HEK293 (cell line): ENCODE results near the gene POU4F1.

ENCODE experiments used
- ATF2 ChIP-seq: fragments of 450-650 bp; formaldehyde crosslinking; IDR thresholded peaks from 2 replicates; pipeline ENCODE4 v1.5.1; 2016; ENCODE audit warnings: missing biosample characterization, missing genetic modification characterization, low read depth
- FEZF1 ChIP-seq: fragments of 450-650 bp; formaldehyde crosslinking; IDR thresholded peaks from 2 replicates; pipeline ENCODE4 v1.5.1; 2016; ENCODE audit warnings: missing biosample characterization, missing genetic modification characterization
- PATZ1 ChIP-seq: fragments of 450-650 bp; formaldehyde crosslinking; IDR thresholded peaks from 2 replicates; pipeline ENCODE4 v1.5.1; 2016; ENCODE audit warnings: missing biosample characterization, missing genetic modification characterization
- PRDM10 ChIP-seq: fragments of 450-650 bp; formaldehyde crosslinking; IDR thresholded peaks from 2 replicates; pipeline ENCODE4 v1.5.1; 2016; ENCODE audit warnings: missing biosample characterization, missing genetic modification characterization
- TCF7L2 ChIP-seq: IDR thresholded peaks from 2 replicates; pipeline ENCODE4 v1.6.1; 2011; ENCODE audit warnings: low read depth, mild to moderate bottlenecking, inconsistent platforms, low read length, moderate library complexity, borderline replicate concordance
- TSHZ1 ChIP-seq: fragments of 450-650 bp; formaldehyde crosslinking; IDR thresholded peaks from 2 replicates; pipeline ENCODE4 v1.5.1; 2016; ENCODE audit warnings: missing biosample characterization, missing genetic modification characterization, borderline replicate concordance
- ZBTB6 ChIP-seq: fragments of 450-650 bp; formaldehyde crosslinking; IDR thresholded peaks from 2 replicates; pipeline ENCODE4 v1.5.1; 2017; ENCODE audit warnings: missing biosample characterization, missing genetic modification characterization
- ZBTB8A ChIP-seq: fragments of 450-650 bp; formaldehyde crosslinking; IDR thresholded peaks from 2 replicates; pipeline ENCODE4 v1.5.1; 2016; ENCODE audit warnings: missing biosample characterization, missing genetic modification characterization
- ZNF138 ChIP-seq: fragments of 450-650 bp; formaldehyde crosslinking; IDR thresholded peaks from 2 replicates; pipeline ENCODE4 v1.5.1; 2016; ENCODE audit warnings: missing biosample characterization, missing genetic modification characterization, borderline replicate concordance
- ZNF169 ChIP-seq: fragments of 450-650 bp; formaldehyde crosslinking; IDR thresholded peaks from 2 replicates; pipeline ENCODE4 v1.5.1; 2016; ENCODE audit warnings: missing biosample characterization, missing genetic modification characterization
- ZNF449 ChIP-seq: fragments of 450-650 bp; formaldehyde crosslinking; IDR thresholded peaks from 2 replicates; pipeline ENCODE4 v1.5.1; 2017; ENCODE audit warnings: missing biosample characterization, mild to moderate bottlenecking, missing genetic modification characterization, moderate library complexity
- ZNF518A ChIP-seq: fragments of 450-650 bp; formaldehyde crosslinking; conservative IDR thresholded peaks from 2 replicates; pipeline ENCODE4 v1.5.1; 2016; ENCODE audit warnings: low read depth, missing biosample characterization, missing genetic modification characterization
- ZNF561 ChIP-seq: fragments of 450-650 bp; IDR thresholded peaks from 2 replicates; pipeline ENCODE4 v1.5.1; 2018; ENCODE audit warnings: missing biosample characterization, missing genetic modification characterization, borderline replicate concordance
- ZNF660 ChIP-seq: fragments of 450-650 bp; IDR thresholded peaks from 2 replicates; pipeline ENCODE4 v1.5.1; 2018; ENCODE audit warnings: missing biosample characterization, mild to moderate bottlenecking, missing genetic modification characterization
- ZNF747 ChIP-seq: fragments of 450-650 bp; formaldehyde crosslinking; IDR thresholded peaks from 2 replicates; pipeline ENCODE4 v1.5.1; 2016; ENCODE audit warnings: missing biosample characterization, missing genetic modification characterization
- ZNF768 ChIP-seq: fragments of 450-650 bp; formaldehyde crosslinking; IDR thresholded peaks from 2 replicates; pipeline ENCODE4 v1.5.1; 2018; ENCODE audit warnings: missing biosample characterization, mild to moderate bottlenecking, missing genetic modification characterization
- ZNF843 ChIP-seq: fragments of 450-650 bp; formaldehyde crosslinking; IDR thresholded peaks from 2 replicates; pipeline ENCODE4 v1.5.1; 2016; ENCODE audit warnings: missing biosample characterization, missing genetic modification characterization
- ZSCAN16 ChIP-seq: fragments of 450-650 bp; formaldehyde crosslinking; IDR thresholded peaks from 2 replicates; pipeline ENCODE4 v1.5.1; 2016; ENCODE audit warnings: missing biosample characterization, missing genetic modification characterization

POU4F1 gene

GRCh38 chr13:78603240-78603957 lies at the start of gene POU4F1 (continued):
- peak; percentile 45; the same call in 1 of the 2 replicates for TF ChIP-seq TSHZ1
- TF ChIP-seq ZNF518A (tag by site-specific recombination), result no peak
- no peak for TF ChIP-seq ZNF138
- no peak for TF ChIP-seq ZBTB6
- no peak for TF ChIP-seq ZNF747
- TF ChIP-seq ZSCAN16 (tag by site-specific recombination), result no peak
- TF ChIP-seq ATF2 (tag by site-specific recombination), result no peak
- TF ChIP-seq ZNF843 (tag by site-specific recombination), result no peak
- no peak for TF ChIP-seq FEZF1 (tag by site-specific recombination)
- TF ChIP-seq TCF7L2, result no peak
- no peak for TF ChIP-seq ZNF768
- TF ChIP-seq ZNF449 (tag by site-specific recombination), result no peak
- no peak for TF ChIP-seq ZNF169 (tag by site-specific recombination)
- TF ChIP-seq PRDM10 (tag by site-specific recombination), result peak; percentile 89
- TF ChIP-seq ZNF561, result peak; percentile 42; the same call in 1 of the 2 replicates
- peak; percentile 22; the same call in 1 of the 2 replicates for TF ChIP-seq PATZ1 (tag by site-specific recombination)
- TF ChIP-seq ZBTB8A (tag by site-specific recombination), result no peak
- 0 out of 2 replicates have a peak, but pooled peaks have one; percentile 30 for TF ChIP-seq ZNF660
